Measurements from ENCODE around the gene INPP4B.

The INPP4B gene

GRCh38 chr4:142222127-142222526 lies 624.0 kb downstream of the INPP4B start:
- Histone ChIP-seq H3K9ac (no peak overlapping the region), H3K4me2 (no peak overlapping the region), H4K20me1 (no peaks in the 10 kb centered on the region), H3K27ac (no peak overlapping the region), H3K36me3 (no peaks in the 10 kb centered on the region), H3K4me1 (no peaks in the 10 kb centered on the region), H3K9me3 (replicated peaks in 1 of 11) (no peaks in the 10 kb centered on the region), H3K4me3 (no peak overlapping the region), H3K27me3 (no peaks in the 10 kb centered on the region)
- no peak for TF ChIP-seq Cebpa-rat (IDR thresholded peaks at IDR 0.05)

- H3K4me3 ChIP-seq: no peak overlapping the region
- TF ChIP-seq Cebpa-rat (IDR thresholded peaks at IDR 0.05): no peak
- H3K4me2 ChIP-seq: no peak overlapping the region
- no peak overlapping the region for H3K27ac ChIP-seq
- H4K20me1 ChIP-seq: no peaks in the 10 kb centered on the region
- H3K27me3 ChIP-seq: no peaks in the 10 kb centered on the region
- H3K4me1 ChIP-seq: no peaks in the 10 kb centered on the region
- no peaks in the 10 kb centered on the region for H3K36me3 ChIP-seq
- H3K9me3 ChIP-seq (replicated peaks in 1 of 11): no peaks in the 10 kb centered on the region
- no peak overlapping the region for H3K9ac ChIP-seq
Observed at GRCh38 chr4:142218726-142219125, 627.4 kb downstream of the INPP4B start.

- no peaks in the 10 kb centered on the region for H3K27me3 ChIP-seq
- no peak overlapping the region for H3K9ac ChIP-seq
- TF ChIP-seq Cebpa-rat (IDR thresholded peaks at IDR 0.05): no peak
- no peaks in the 10 kb centered on the region for H3K4me1 ChIP-seq
- no peaks in the 10 kb centered on the region for H3K9me3 ChIP-seq (replicated peaks in 1 of 11)
- H3K4me2 ChIP-seq: no peak overlapping the region
- H3K36me3 ChIP-seq: no peaks in the 10 kb centered on the region
- H4K20me1 ChIP-seq: no peaks in the 10 kb centered on the region
- no peak overlapping the region for H3K4me3 ChIP-seq
- no peak overlapping the region for H3K27ac ChIP-seq
Observed at GRCh38 chr4:142211444-142211843, 634.7 kb downstream of the INPP4B start.

GRCh38 chr4:142203505-142203904 lies 642.6 kb downstream of the INPP4B start:
- no peaks in the 10 kb centered on the region for H3K36me3 ChIP-seq
- H3K9ac ChIP-seq: no peak overlapping the region
- peaks cover 0 to 8% (median 4%) of the 10 kb centered on the region in 10 experiments; a peak in 8 of 20 replicates for H3K4me1 ChIP-seq
- no peaks in the 10 kb centered on the region for H4K20me1 ChIP-seq
- H3K9me3 ChIP-seq (replicated peaks in 1 of 11): no peaks in the 10 kb centered on the region
- H3K4me2 ChIP-seq: no peak overlapping the region
- H3K4me3 ChIP-seq: no peak overlapping the region
- TF ChIP-seq Cebpa-rat (IDR thresholded peaks at IDR 0.05): no peak
- no peak overlapping the region for H3K27ac ChIP-seq
- H3K27me3 ChIP-seq: no peaks in the 10 kb centered on the region

- H3K4me1 ChIP-seq: peaks cover 0 to 8% (median 4%) of the 10 kb centered on the region in 10 experiments; a peak in 8 of 20 replicates
Observed at GRCh38 chr4:142202404-142203332, 643.4 kb downstream of the INPP4B start.

GRCh38 chr4:142201041-142201440 lies 645.1 kb downstream of the INPP4B start:
- Histone ChIP-seq H3K27me3 (no peaks in the 10 kb centered on the region), H3K36me3 (no peaks in the 10 kb centered on the region), H3K27ac (no peak overlapping the region), H3K4me2 (no peak overlapping the region), H3K4me1 (peaks cover 0 to 8% (median 4%) of the 10 kb centered on the region in 10 experiments; a peak in 8 of 20 replicates), H3K4me3 (no peak overlapping the region), H4K20me1 (no peaks in the 10 kb centered on the region), H3K9me3 (replicated peaks in 1 of 11) (no peaks in the 10 kb centered on the region), H3K9ac (no peak overlapping the region)
- TF ChIP-seq Cebpa-rat (IDR thresholded peaks at IDR 0.05): no peak

More at GRCh38 chr4:142202404-142203332, 643.4 kb downstream of the INPP4B start:
- peak overlapping the region in 5 of 11 experiments; percentile 1 to 22 (median 15); a peak in 1 of 22 replicates for H3K4me2 ChIP-seq
- H4K20me1 ChIP-seq: no peaks in the 10 kb centered on the region
- no peaks in the 10 kb centered on the region for H3K27me3 ChIP-seq
- no peak for TF ChIP-seq Cebpa-rat (IDR thresholded peaks at IDR 0.05)
- no peaks in the 10 kb centered on the region for H3K9me3 ChIP-seq (replicated peaks in 1 of 11)
- no peaks in the 10 kb centered on the region for H3K36me3 ChIP-seq
- no peak overlapping the region for H3K4me3 ChIP-seq
- H3K27ac ChIP-seq: no peak overlapping the region
- H3K9ac ChIP-seq: no peak overlapping the region

- TF ChIP-seq Cebpa-rat (IDR thresholded peaks at IDR 0.05): no peak
- Histone ChIP-seq H3K9ac (no peak overlapping the region), H3K27me3 (no peaks in the 10 kb centered on the region), H3K4me2 (no peak overlapping the region), H4K20me1 (no peaks in the 10 kb centered on the region), H3K4me3 (no peak overlapping the region), H3K4me1 (no peaks in the 10 kb centered on the region), H3K9me3 (replicated peaks in 1 of 11) (no peaks in the 10 kb centered on the region), H3K27ac (no peak overlapping the region), H3K36me3 (no peaks in the 10 kb centered on the region)
Observed at GRCh38 chr4:142194905-142195304, 651.2 kb downstream of the INPP4B start.

GRCh38 chr4:142191901-142192300 lies 654.2 kb downstream of the INPP4B start:
- Histone ChIP-seq H3K27me3 (no peaks in the 10 kb centered on the region), H3K4me3 (no peak overlapping the region), H4K20me1 (no peaks in the 10 kb centered on the region), H3K27ac (no peak overlapping the region), H3K9ac (no peak overlapping the region), H3K4me2 (no peak overlapping the region), H3K36me3 (no peaks in the 10 kb centered on the region), H3K4me1 (no peaks in the 10 kb centered on the region), H3K9me3 (replicated peaks in 1 of 11) (no peaks in the 10 kb centered on the region)
- no peak for TF ChIP-seq Cebpa-rat (IDR thresholded peaks at IDR 0.05)

GRCh38 chr4:142181021-142181420 lies 665.1 kb downstream of the INPP4B start:
- H3K9ac ChIP-seq: no peak overlapping the region
- H3K4me3 ChIP-seq: no peak overlapping the region
- H3K27ac ChIP-seq: no peak overlapping the region
- TF ChIP-seq Cebpa-rat (IDR thresholded peaks at IDR 0.05): no peak
- H3K27me3 ChIP-seq: no peaks in the 10 kb centered on the region
- H3K36me3 ChIP-seq: no peaks in the 10 kb centered on the region
- no peak overlapping the region for H3K4me2 ChIP-seq
- no peaks in the 10 kb centered on the region for H4K20me1 ChIP-seq
- H3K9me3 ChIP-seq (replicated peaks in 1 of 11): no peaks in the 10 kb centered on the region
- H3K4me1 ChIP-seq: no peaks in the 10 kb centered on the region

- H3K27ac ChIP-seq: no peak overlapping the region
- no peaks in the 10 kb centered on the region for H3K36me3 ChIP-seq
- H3K4me2 ChIP-seq: no peak overlapping the region
- H3K4me3 ChIP-seq: no peak overlapping the region
- no peaks in the 10 kb centered on the region for H3K27me3 ChIP-seq
- no peaks in the 10 kb centered on the region for H3K9me3 ChIP-seq (replicated peaks in 1 of 11)
- H3K4me1 ChIP-seq: no peaks in the 10 kb centered on the region
- no peak for TF ChIP-seq Cebpa-rat (IDR thresholded peaks at IDR 0.05)
- H3K9ac ChIP-seq: no peak overlapping the region
- H4K20me1 ChIP-seq: no peaks in the 10 kb centered on the region
Observed at GRCh38 chr4:142169216-142169615, 676.9 kb downstream of the INPP4B start.
